Measurements from ENCODE around the gene PLEKHO2.

PLEKHO2 gene

DNA sequence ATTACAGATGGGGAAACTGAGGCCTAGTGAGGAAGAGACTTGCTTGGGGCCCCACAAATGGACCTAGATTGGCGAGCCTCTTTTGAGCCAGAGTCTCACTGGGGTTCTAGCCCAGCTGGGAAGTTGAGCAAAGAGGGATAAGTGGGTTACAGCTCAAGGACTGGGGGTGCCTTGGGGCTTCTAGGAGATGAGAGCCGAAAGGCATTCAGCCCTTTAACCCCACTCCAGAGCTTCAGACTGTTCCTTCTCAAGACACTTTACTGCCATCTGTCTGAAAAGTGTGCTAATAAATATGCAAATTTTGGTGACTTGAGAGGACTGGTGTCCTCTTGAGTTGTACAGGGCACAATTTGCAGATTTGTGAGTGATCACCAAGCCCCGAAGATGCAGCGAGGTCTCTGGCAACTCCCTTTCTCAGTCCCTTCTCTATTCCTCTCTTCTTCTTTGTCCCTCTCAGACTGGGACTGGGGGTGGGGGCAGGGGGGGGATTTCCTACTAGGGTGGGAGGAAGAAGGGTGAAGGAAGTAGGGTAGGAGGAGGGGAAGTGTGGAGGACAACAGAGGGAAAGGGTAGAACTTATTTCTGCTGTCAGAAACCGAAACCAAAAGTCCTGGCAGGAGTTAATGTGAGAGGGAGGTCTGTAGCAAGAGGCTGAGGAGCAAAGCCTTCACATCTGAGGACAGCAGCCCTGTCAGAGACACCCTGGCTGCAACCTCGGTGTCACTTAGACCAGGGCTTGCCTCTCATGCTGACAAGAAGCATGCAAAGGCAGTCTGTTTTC is 53.8 kb downstream of the PLEKHO2 start:
- TF ChIP-seq TCF4 (CRISPR knock-in tag; IDR thresholded peaks at IDR 0.05; ENCODE audit: borderline replicate concordance) (no peak), ZC3H10 (CRISPR knock-in tag; IDR thresholded peaks at IDR 0.05) (no peak), TOX (CRISPR knock-in tag; IDR thresholded peaks at IDR 0.05; ENCODE audit: borderline replicate concordance) (no peak), SNAI2 (CRISPR knock-in tag; IDR thresholded peaks at IDR 0.05) (no peak), OSR1 (CRISPR knock-in tag; IDR thresholded peaks at IDR 0.05) (no peak)
- TF ChIP-seq, protein P1, sequence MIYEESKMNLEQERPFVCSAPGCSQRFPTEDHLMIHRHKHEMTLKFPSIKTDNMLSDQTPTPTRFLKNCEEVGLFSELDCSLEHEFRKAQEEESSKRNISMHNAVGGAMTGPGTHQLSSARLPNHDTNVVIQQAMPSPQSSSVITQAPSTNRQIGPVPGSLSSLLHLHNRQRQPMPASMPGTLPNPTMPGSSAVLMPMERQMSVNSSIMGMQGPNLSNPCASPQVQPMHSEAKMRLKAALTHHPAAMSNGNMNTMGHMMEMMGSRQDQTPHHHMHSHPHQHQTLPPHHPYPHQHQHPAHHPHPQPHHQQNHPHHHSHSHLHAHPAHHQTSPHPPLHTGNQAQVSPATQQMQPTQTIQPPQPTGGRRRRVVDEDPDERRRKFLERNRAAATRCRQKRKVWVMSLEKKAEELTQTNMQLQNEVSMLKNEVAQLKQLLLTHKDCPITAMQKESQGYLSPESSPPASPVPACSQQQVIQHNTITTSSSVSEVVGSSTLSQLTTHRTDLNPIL (CRISPR knock-in tag; IDR thresholded peaks at IDR 0.05; ENCODE audit: low read depth) = no peak
- TF ChIP-seq, protein P2, sequence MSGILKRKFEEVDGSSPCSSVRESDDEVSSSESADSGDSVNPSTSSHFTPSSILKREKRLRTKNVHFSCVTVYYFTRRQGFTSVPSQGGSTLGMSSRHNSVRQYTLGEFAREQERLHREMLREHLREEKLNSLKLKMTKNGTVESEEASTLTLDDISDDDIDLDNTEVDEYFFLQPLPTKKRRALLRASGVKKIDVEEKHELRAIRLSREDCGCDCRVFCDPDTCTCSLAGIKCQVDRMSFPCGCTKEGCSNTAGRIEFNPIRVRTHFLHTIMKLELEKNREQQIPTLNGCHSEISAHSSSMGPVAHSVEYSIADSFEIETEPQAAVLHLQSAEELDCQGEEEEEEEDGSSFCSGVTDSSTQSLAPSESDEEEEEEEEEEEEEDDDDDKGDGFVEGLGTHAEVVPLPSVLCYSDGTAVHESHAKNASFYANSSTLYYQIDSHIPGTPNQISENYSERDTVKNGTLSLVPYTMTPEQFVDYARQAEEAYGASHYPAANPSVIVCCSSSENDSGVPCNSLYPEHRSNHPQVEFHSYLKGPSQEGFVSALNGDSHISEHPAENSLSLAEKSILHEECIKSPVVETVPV (CRISPR knock-in tag; IDR thresholded peaks at IDR 0.05) = no peak
- TF ChIP-seq, protein P3, sequence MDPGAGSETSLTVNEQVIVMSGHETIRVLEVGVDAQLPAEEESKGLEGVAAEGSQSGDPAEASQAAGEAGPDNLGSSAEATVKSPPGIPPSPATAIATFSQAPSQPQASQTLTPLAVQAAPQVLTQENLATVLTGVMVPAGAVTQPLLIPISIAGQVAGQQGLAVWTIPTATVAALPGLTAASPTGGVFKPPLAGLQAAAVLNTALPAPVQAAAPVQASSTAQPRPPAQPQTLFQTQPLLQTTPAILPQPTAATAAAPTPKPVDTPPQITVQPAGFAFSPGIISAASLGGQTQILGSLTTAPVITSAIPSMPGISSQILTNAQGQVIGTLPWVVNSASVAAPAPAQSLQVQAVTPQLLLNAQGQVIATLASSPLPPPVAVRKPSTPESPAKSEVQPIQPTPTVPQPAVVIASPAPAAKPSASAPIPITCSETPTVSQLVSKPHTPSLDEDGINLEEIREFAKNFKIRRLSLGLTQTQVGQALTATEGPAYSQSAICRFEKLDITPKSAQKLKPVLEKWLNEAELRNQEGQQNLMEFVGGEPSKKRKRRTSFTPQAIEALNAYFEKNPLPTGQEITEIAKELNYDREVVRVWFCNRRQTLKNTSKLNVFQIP (CRISPR knock-in tag; IDR thresholded peaks at IDR 0.05; ENCODE audit: borderline replicate concordance, low read depth) = no peak
- TF ChIP-seq, protein P4, sequence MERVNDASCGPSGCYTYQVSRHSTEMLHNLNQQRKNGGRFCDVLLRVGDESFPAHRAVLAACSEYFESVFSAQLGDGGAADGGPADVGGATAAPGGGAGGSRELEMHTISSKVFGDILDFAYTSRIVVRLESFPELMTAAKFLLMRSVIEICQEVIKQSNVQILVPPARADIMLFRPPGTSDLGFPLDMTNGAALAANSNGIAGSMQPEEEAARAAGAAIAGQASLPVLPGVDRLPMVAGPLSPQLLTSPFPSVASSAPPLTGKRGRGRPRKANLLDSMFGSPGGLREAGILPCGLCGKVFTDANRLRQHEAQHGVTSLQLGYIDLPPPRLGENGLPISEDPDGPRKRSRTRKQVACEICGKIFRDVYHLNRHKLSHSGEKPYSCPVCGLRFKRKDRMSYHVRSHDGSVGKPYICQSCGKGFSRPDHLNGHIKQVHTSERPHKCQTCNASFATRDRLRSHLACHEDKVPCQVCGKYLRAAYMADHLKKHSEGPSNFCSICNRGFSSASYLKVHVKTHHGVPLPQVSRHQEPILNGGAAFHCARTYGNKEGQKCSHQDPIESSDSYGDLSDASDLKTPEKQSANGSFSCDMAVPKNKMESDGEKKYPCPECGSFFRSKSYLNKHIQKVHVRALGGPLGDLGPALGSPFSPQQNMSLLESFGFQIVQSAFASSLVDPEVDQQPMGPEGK (CRISPR knock-in tag; IDR thresholded peaks at IDR 0.05; ENCODE audit: borderline replicate concordance) = no peak
- ATAC-seq = peak; percentile 30

DNA sequence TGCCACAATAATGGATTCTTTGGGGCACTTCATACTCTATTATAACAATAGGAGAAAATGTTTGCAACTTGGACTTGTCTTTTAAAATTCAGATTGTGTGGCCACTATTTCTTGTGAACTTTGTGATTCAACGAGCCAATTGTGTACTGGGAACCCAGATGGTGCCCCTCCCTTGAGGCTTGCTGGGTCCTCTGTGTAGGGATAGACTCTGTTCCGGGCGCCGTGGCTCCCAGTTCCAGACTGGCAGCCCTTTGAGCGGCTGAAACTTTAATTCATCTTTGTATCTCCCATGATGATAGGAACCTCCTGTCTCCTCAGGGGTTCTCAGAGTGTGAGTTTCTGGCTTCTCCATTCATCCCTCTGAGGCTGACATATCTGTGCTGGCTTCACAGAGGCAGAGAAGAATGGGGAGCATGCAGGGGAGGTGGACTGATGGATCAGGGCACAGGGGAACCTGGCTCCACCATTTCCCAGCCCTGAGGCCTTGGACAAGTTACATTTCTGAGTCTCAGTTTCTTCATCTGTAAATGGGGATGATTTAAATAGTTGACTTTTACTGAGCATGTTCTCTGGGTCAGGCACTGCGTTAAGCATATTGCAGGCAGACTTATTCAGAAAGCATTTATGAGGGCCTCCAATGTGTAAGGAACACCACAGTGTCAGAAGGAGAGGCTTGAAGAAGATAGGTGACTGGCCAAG is 54.8 kb downstream of the PLEKHO2 start:
- TF ChIP-seq GLIS3 (CRISPR knock-in tag; IDR thresholded peaks at IDR 0.05) (no peak), CSDC2 (CRISPR knock-in tag; IDR thresholded peaks at IDR 0.05) (no peak), ZFP3 (CRISPR knock-in tag; IDR thresholded peaks at IDR 0.05) (no peak), ISL1 (CRISPR knock-in tag; IDR thresholded peaks at IDR 0.05) (no peak), RARB (CRISPR knock-in tag; IDR thresholded peaks at IDR 0.05) (no peak), ZNF8 (CRISPR knock-in tag; IDR thresholded peaks at IDR 0.05) (no peak)
- TF ChIP-seq, protein P4 (CRISPR knock-in tag; IDR thresholded peaks at IDR 0.05; ENCODE audit: borderline replicate concordance) = no peak
- no peak for ATAC-seq

DNA sequence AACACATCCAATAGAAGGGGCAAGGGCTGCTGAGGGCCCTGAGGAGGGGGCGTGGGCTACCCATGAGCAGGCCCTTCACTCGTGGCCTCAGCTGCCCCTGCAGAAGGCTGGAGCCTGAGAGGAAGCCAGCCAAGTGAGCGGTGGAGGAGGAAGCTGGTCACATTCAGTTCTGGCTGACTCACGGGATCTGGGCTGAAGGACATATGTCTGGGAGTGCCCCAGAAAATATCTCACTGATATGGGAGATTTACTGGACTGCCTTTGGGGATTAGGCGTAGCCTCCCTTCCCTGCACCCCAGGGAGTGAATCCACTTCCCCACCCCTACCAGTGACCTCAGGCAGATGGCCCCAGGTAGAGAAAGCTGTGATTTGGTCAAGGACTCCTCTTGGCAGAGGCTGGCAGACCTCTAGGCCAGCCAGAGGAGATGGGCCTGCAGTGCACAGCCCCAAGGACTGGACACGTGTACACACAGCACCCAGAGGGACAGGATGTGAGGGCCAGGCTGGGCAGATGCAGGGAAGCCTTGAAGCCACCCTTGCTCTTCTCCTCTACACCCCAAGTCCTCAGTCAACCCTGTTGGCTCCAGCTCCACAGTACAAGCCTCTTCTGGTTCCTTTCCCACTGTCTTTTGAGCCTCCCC is 55.8 kb downstream of the PLEKHO2 start:
- peak; percentile 73 for ATAC-seq
- TF ChIP-seq ZFP30 (CRISPR knock-in tag; IDR thresholded peaks at IDR 0.05) = no peak
- TF ChIP-seq, protein P3 (CRISPR knock-in tag; IDR thresholded peaks at IDR 0.05; ENCODE audit: borderline replicate concordance, low read depth) = no peak
- TF ChIP-seq SNAI2 (CRISPR knock-in tag; IDR thresholded peaks at IDR 0.05) = no peak
- TF ChIP-seq ZNF70 (CRISPR knock-in tag; IDR thresholded peaks at IDR 0.05) = no peak
- TF ChIP-seq RARB (CRISPR knock-in tag; IDR thresholded peaks at IDR 0.05) = no peak
- TF ChIP-seq, protein P1 (CRISPR knock-in tag; IDR thresholded peaks at IDR 0.05; ENCODE audit: low read depth) = no peak
- no peak for TF ChIP-seq ESRRG (CRISPR knock-in tag; IDR thresholded peaks at IDR 0.05)
- TF ChIP-seq ZNF8 (CRISPR knock-in tag; IDR thresholded peaks at IDR 0.05) = no peak
- no peak for TF ChIP-seq ZFP3 (CRISPR knock-in tag; IDR thresholded peaks at IDR 0.05)
- no peak for TF ChIP-seq ZC3H10 (CRISPR knock-in tag; IDR thresholded peaks at IDR 0.05)
- TF ChIP-seq, protein P5, sequence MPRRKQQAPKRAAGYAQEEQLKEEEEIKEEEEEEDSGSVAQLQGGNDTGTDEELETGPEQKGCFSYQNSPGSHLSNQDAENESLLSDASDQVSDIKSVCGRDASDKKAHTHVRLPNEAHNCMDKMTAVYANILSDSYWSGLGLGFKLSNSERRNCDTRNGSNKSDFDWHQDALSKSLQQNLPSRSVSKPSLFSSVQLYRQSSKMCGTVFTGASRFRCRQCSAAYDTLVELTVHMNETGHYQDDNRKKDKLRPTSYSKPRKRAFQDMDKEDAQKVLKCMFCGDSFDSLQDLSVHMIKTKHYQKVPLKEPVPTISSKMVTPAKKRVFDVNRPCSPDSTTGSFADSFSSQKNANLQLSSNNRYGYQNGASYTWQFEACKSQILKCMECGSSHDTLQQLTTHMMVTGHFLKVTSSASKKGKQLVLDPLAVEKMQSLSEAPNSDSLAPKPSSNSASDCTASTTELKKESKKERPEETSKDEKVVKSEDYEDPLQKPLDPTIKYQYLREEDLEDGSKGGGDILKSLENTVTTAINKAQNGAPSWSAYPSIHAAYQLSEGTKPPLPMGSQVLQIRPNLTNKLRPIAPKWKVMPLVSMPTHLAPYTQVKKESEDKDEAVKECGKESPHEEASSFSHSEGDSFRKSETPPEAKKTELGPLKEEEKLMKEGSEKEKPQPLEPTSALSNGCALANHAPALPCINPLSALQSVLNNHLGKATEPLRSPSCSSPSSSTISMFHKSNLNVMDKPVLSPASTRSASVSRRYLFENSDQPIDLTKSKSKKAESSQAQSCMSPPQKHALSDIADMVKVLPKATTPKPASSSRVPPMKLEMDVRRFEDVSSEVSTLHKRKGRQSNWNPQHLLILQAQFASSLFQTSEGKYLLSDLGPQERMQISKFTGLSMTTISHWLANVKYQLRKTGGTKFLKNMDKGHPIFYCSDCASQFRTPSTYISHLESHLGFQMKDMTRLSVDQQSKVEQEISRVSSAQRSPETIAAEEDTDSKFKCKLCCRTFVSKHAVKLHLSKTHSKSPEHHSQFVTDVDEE (CRISPR knock-in tag; IDR thresholded peaks at IDR 0.05) = no peak
- no peak for TF ChIP-seq TOX (CRISPR knock-in tag; IDR thresholded peaks at IDR 0.05; ENCODE audit: borderline replicate concordance)
- TF ChIP-seq CSDC2 (CRISPR knock-in tag; IDR thresholded peaks at IDR 0.05) = no peak
